ENCODE results near the gene TNFRSF19. TPM values are rescaled to one million over a fixed set of nuclear protein-coding genes. Genes with fewer than 3 reads are reported as not detected.

The TNFRSF19 gene
- total RNA-seq, 2 donors from 2014 or later: 0.82 to 0.90 TPM

- no peak overlapping the region for H3K9ac ChIP-seq (ENCODE audit: low read depth in 2 of 2, low read length in 2 of 2)
Measured at GRCh38 chr13:23617551-23618024, 47.4 kb downstream of the TNFRSF19 start.

GRCh38 chr13:23618341-23618740, 48.1 kb downstream of the TNFRSF19 start:
- Histone ChIP-seq H3K9me3 (no peaks in the 10 kb centered on the region), H3K9ac (ENCODE audit: low read depth in 2 of 2, low read length in 2 of 2) (no peak overlapping the region), H3K4me1 (no peaks in the 10 kb centered on the region), H3K27me3 (no peaks in the 10 kb centered on the region), H3K27ac (no peak overlapping the region), H3K36me3 (no peaks in the 10 kb centered on the region), H3K4me3 (no peak overlapping the region)
- no peak for TF ChIP-seq CTCF (IDR thresholded peaks at IDR 0.05)
- intact Hi-C loops (cut with DNase I): no loop called here
- no peak for DNase-seq

More at GRCh38 chr13:23617551-23618024, 47.4 kb downstream of the TNFRSF19 start:
- no peak for TF ChIP-seq CTCF (IDR thresholded peaks at IDR 0.05)
- no peak overlapping the region for H3K27ac ChIP-seq
- no peak overlapping the region for H3K4me3 ChIP-seq
- H3K4me1 ChIP-seq: no peaks in the 10 kb centered on the region
- intact Hi-C loops (cut with DNase I): no loop called here
- H3K36me3 ChIP-seq: no peaks in the 10 kb centered on the region
- no peaks in the 10 kb centered on the region for H3K27me3 ChIP-seq
- DNase-seq: no peak
- no peaks in the 10 kb centered on the region for H3K9me3 ChIP-seq

- H3K9me3 ChIP-seq: no peaks in the 10 kb centered on the region
- TF ChIP-seq CTCF (IDR thresholded peaks at IDR 0.05): no peak
- intact Hi-C loops (cut with DNase I): no loop called here
- H3K9ac ChIP-seq (ENCODE audit: low read depth in 2 of 2, low read length in 2 of 2): no peak overlapping the region
- no peaks in the 10 kb centered on the region for H3K36me3 ChIP-seq
- H3K27ac ChIP-seq: no peak overlapping the region
- no peak for DNase-seq
- H3K27me3 ChIP-seq: no peaks in the 10 kb centered on the region
- H3K4me1 ChIP-seq: no peaks in the 10 kb centered on the region
- no peak overlapping the region for H3K4me3 ChIP-seq
Measured at GRCh38 chr13:23619068-23619855, 49.0 kb downstream of the TNFRSF19 start.

GRCh38 chr13:23620211-23620610, 50.0 kb downstream of the TNFRSF19 start:
- TF ChIP-seq CTCF (IDR thresholded peaks at IDR 0.05): no peak
- Histone ChIP-seq H3K9me3 (no peaks in the 10 kb centered on the region), H3K9ac (ENCODE audit: low read depth in 2 of 2, low read length in 2 of 2) (no peak overlapping the region), H3K36me3 (no peaks in the 10 kb centered on the region), H3K27ac (no peak overlapping the region), H3K27me3 (no peaks in the 10 kb centered on the region), H3K4me1 (no peaks in the 10 kb centered on the region), H3K4me3 (no peak overlapping the region)
- no peak for DNase-seq
- intact Hi-C loops (cut with DNase I): no loop called here

- intact Hi-C loops (cut with DNase I): no loop called here
- Histone ChIP-seq H3K36me3 (no peaks in the 10 kb centered on the region), H3K4me3 (no peak overlapping the region), H3K27me3 (no peaks in the 10 kb centered on the region), H3K9me3 (no peaks in the 10 kb centered on the region), H3K27ac (no peak overlapping the region), H3K4me1 (no peaks in the 10 kb centered on the region), H3K9ac (ENCODE audit: low read depth in 2 of 2, low read length in 2 of 2) (peak overlapping the region in 1 of 2 donors; percentile 12)
- no peak for DNase-seq
- no peak for TF ChIP-seq CTCF (IDR thresholded peaks at IDR 0.05)
Measured at GRCh38 chr13:23620613-23621315, 50.6 kb downstream of the TNFRSF19 start.

Measured in colonic mucosa (tissue), 4 donors.